ENCODE data around the gene TTC7B. TPM values are rescaled to one million over a fixed set of nuclear protein-coding genes. Genes with fewer than 3 reads are reported as not detected.

The TTC7B gene
- total RNA-seq, 1 experiment from 2014 or later: 70.6 TPM

- ChIA-PET RAD21 (ENCODE audit: low non-redundant PET in 1 of 2, low total read pairs in 2 of 2, uncharacterized antibody in 2 of 2, unreplicated experiment in 2 of 2) (no interaction called here), CTCF (interaction anchor here (1.1 kb wide), 1 partner anchor 35 kb away, joined by 4 read pairs; no protein-coding TSS in a partner anchor), POLR2A (no interaction called here)
- DNase-seq (ENCODE audit: low read depth, low spot score) (no peak), ATAC-seq (no peak)
- TF ChIP-seq ZFX (IDR thresholded peaks at IDR 0.05) (no peak), CBX3 (IDR thresholded peaks at IDR 0.05; ENCODE audit: low read depth) (no peak), YY1 (IDR thresholded peaks at IDR 0.05; ENCODE audit: extremely low read depth, insufficient replicate concordance, low read depth, low read length) (no peak), ELF1 (IDR thresholded peaks at IDR 0.05; ENCODE audit: borderline replicate concordance, low read depth) (no peak), FOSL1 (IDR thresholded peaks at IDR 0.05; ENCODE audit: low read depth) (no peak), REST (IDR thresholded peaks at IDR 0.05; ENCODE audit: low read depth) (no peak), TCF7L2 (IDR thresholded peaks at IDR 0.05; ENCODE audit: borderline replicate concordance, extremely low read depth, insufficient read depth, insufficient read length) (no peak), CEBPB (IDR thresholded peaks at IDR 0.05; ENCODE audit: low read depth) (no peak), JUND (IDR thresholded peaks at IDR 0.05) (no peak), EGR1 (IDR thresholded peaks at IDR 0.05; ENCODE audit: low read depth) (no peak), EZH2phosphoT487 (IDR thresholded peaks at IDR 0.05; ENCODE audit: borderline replicate concordance) (no peak), RAD21 (IDR thresholded peaks at IDR 0.05; ENCODE audit: low read depth) (no peak), SIN3A (IDR thresholded peaks at IDR 0.05; ENCODE audit: low read depth) (no peak)
- TF ChIP-seq, protein P1, sequence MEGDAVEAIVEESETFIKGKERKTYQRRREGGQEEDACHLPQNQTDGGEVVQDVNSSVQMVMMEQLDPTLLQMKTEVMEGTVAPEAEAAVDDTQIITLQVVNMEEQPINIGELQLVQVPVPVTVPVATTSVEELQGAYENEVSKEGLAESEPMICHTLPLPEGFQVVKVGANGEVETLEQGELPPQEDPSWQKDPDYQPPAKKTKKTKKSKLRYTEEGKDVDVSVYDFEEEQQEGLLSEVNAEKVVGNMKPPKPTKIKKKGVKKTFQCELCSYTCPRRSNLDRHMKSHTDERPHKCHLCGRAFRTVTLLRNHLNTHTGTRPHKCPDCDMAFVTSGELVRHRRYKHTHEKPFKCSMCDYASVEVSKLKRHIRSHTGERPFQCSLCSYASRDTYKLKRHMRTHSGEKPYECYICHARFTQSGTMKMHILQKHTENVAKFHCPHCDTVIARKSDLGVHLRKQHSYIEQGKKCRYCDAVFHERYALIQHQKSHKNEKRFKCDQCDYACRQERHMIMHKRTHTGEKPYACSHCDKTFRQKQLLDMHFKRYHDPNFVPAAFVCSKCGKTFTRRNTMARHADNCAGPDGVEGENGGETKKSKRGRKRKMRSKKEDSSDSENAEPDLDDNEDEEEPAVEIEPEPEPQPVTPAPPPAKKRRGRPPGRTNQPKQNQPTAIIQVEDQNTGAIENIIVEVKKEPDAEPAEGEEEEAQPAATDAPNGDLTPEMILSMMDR (IDR thresholded peaks at IDR 0.05 in 2 of 3, conservative IDR thresholded peaks at IDR 0.05 in 1 of 3; ENCODE audit: borderline replicate concordance in 1 of 3, insufficient read depth in 1 of 3, low read depth in 2 of 3, low read length in 2 of 3): no peak
- no peak overlapping the region for H3K9ac ChIP-seq (ENCODE audit: low read length)
- H3K4me1 ChIP-seq (ENCODE audit: control insufficient read depth in 1 of 2, insufficient read depth in 2 of 2, low read length in 2 of 2): peaks cover 7 to 32% of the 10 kb centered on the region in 2 experiments; a peak in 3 of 4 replicates
- no peak overlapping the region for H2AFZ ChIP-seq (ENCODE audit: low read depth, low read length, poor library complexity, severe bottlenecking)
- no TSS peak for BruUV-seq (replicated peaks)
- H3K4me2 ChIP-seq (ENCODE audit: low read length): peak overlapping the region; percentile 49; the same call in 1 of the 2 replicates
- no peaks in the 10 kb centered on the region for H3K27me3 ChIP-seq (ENCODE audit: insufficient read depth, low read length)
- H4K20me1 ChIP-seq (ENCODE audit: insufficient read depth): no peaks in the 10 kb centered on the region
- H3K9me2 ChIP-seq (ENCODE audit: insufficient read depth): no peaks in the 10 kb centered on the region
- H3K4me3 ChIP-seq (replicated peaks in 1 of 2; ENCODE audit: low read depth in 1 of 2, low read length in 2 of 2): no peak overlapping the region
- no peaks in the 10 kb centered on the region for H3K79me2 ChIP-seq (ENCODE audit: insufficient read depth, low read length)
- H3K27ac ChIP-seq (ENCODE audit: low read depth, low read length): no peak overlapping the region
- H3K36me3 ChIP-seq (ENCODE audit: control insufficient read depth in 1 of 2, insufficient read depth in 2 of 2, low read length in 2 of 2): no peaks in the 10 kb centered on the region
- intact Hi-C loops (cut with micrococcal nuclease): no loop called here
- no peaks in the 10 kb centered on the region for H3K9me3 ChIP-seq (ENCODE audit: control insufficient read depth in 1 of 2, insufficient read depth in 1 of 2, low read depth in 1 of 2, low read length in 2 of 2)
These were observed 93.6 kb downstream of the TTC7B start for GRCh38 chr14:90722590-90722989.
